IPS-NIHi7 (cell line): ENCODE data around the gene SLC16A13.

ENCODE experiments used
- DNase-seq: peaks from one replicate; pipeline ENCODE4 v3.0.0; 2012; ENCODE audit warnings: mixed read lengths; ENCODE audit errors: extremely low spot score

Gene SLC16A13

DNA sequence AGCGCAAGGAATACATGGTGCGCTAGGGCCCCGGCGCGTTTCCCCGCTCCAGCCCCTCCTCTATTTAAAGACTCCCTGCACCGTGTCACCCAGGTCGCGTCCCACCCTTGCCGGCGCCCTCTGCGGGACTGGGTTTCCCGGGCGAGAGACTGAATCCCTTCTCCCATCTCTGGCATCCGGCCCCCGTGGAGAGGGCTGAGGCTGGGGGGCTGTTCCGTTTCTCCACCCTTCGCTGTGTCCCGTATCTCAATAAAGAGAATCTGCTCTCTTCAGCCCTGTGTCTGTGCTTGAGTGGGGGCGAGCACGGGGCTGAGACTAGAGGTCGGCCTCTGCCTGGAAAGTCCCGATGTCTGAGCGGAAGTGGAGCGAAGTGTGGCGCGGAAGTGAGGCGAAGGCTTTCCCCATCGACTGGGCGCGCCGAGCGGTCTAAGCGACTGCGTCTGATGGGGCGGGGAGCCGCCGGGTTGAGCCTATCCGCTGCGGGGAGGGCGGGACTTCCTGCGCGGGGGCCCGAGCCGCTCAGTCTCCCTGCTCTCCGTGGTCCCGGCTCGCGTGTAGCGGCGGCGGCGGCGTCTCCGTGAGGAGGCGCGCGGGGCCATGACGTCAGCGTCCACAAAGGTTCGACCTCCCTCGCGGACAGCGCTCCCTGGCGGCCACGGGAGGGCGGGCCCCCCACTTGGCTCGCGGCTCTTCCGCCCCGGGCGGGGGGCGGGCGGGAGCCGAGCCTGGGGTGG is 21.4 kb upstream of the SLC16A13 start:
- peak; percentile 93 for DNase-seq

DNA sequence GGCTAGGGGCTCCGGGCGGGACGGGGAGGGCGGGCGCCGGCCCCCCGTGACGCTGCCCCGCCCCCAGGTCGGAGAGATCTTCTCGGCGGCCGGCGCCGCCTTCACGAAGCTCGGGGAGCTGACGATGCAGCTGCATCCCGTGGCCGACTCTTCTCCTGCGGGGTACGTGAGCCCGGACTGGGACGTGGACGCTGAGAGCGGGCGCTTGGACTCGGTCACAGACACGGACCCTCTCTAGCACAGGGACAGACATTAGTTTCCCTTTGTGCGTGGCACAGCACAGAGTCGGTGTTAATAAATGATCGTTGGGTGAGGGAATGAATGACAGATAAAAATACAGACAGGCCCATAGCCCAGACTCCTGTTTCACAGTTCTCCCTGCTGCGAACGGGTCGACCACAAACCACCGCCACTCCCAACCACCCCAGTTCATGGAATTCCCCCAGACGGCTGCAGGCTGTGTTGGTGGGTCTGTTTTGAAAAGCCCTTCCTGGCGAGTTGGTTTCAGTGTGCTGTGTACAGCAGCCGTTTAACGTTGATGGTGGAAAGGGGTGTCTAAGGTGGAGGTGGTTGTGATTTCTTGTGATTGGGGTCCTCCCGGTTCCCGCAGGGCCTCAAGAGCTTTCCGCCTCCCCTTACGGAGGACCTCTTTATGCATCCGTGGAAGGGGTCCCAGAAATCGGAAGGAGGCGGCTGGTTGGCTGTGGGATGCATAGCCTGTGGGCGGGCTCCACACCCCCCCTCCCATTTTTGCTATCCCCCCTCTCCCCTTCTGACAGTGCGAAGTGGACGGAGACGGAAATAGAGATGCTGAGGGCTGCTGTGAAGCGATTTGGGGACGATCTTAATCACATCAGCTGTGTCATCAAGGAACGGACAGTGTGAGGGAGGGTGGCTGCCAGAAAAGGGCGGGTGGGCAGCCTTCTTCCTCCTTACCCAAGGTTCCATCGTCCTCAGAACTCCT is 20.5 kb upstream of the SLC16A13 start:
- no peak for DNase-seq

DNA sequence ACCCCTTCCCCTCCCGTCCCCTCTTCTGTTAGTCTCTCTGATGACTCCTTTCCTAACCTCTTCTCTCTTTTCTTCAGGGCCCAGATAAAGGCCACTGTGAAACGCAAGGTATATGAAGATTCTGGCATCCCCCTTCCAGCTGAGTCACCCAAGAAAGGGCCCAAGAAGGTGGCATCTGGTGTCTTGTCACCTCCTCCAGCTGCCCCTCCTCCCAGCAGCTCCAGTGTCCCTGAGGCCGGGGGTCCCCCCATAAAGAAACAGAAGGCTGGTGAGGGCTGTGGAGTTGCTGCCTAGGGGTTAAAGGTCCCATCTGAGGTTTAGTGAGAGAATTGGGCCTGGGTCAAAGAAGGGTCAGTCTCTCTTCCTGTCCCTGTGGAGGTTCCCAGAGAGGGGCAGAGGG is 19.4 kb upstream of the SLC16A13 start:
- no peak for DNase-seq

DNA sequence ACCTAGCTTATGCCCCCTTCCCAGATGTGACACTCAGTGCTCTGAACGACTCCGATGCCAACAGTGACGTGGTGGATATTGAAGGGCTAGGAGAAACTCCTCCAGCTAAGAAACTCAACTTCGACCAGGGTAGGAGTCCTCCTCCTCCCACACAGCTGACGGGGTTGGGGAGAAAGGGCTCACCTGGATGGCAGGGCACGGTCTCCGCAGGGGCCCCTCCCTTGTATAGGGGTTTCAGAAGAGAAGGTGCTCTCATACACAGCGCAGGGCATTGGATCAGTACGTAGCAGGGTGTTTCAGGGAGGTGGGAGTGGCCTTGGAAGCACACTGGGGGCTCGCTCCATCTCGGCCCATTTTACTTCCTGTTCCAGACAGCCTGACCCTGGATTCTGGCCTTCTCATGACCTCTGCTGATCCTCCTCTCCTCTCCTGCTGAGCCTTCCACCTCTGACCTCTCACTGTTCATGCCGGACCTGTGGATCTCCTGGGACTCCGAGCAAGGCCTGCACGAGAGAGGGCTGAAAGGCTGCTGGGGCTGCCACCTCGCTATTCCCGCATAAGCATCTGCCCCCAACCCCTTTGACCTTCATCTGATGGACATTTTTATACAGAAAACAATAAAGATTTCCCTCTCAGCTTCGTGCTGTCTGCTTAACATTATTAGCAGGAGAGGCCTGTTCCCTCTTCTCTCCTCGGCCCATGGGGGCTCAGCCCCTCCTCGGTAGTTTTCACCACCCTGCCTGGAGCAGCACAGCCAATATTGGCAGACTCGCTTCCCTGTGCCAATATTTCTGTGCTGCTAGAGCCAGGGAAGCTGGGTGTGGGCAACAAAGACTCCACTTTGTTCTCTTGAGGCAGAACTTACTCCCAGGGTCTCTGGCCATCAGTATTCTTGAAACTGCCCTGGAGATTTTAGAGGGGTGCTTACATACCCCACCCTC is 18.7 kb upstream of the SLC16A13 start:
- no peak for DNase-seq

DNA sequence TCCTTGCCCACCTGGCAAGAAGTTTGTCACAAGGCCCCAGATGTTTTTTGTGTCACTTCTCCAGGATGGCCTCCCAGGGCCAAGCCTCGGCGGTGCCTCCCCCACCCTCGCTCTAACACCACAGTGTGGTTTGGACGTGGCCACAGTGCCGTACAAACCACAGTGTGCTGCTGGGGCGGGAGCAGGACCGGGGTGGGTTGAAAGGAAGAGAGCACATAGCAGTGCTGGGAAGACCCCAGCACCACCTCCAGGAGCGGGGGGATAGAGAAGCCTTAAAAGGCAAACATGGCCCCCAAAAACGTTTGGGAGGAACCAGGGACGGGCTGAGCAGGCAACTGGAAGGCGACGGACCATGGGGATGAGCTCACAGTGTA is 18.0 kb upstream of the SLC16A13 start:
- DNase-seq: no peak

DNA sequence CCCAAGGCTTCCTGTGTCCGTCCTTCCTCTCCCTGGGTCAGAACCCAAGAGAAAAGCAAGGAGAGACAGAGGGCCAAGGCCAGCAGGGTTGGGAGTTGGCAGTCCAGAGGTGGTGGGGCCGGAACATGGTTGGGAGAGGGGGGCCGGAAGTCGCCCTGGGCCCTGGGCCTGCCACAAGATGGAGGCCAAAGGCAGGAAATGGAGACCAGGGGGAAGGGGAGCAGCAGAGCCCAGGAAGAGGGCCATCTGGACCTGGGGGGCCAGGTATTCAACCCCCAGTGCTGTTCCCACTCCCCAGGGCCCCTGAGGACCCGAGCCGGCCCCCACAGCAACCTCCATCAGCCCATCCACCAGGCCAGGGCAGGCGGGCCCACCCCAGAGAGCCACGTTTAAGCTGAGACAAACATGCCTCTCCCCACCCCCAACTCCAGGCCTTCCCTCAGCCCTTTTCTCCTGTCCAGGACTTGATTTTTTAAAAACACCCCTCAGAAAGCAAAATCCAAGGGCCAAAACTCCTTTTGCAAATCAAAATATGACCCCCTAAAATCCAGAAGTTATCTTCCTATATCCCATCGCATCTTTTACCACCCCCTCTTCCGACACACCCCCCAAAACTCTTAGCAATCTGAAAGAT is 17.4 kb upstream of the SLC16A13 start:
- DNase-seq: no peak

DNA sequence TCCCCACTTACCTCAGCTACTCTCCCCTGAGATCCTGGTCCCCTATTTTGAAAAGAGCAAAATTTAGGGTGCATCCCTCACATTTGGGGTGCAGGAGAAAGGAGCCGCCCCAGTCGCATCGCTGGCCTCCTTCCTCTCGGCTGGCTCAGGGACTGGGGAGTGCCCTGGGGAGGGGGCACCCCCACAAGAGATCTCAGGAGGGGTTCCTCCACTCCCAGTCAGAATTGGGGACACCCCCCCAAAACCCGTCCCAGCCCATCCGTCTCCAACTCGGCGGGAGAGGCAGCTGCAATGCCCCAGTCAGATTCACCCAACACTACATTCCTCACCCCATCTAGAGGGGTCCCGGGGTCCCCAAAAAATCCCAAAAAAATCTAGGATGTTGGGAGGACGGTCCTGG is 16.4 kb upstream of the SLC16A13 start:
- DNase-seq: no peak

DNA sequence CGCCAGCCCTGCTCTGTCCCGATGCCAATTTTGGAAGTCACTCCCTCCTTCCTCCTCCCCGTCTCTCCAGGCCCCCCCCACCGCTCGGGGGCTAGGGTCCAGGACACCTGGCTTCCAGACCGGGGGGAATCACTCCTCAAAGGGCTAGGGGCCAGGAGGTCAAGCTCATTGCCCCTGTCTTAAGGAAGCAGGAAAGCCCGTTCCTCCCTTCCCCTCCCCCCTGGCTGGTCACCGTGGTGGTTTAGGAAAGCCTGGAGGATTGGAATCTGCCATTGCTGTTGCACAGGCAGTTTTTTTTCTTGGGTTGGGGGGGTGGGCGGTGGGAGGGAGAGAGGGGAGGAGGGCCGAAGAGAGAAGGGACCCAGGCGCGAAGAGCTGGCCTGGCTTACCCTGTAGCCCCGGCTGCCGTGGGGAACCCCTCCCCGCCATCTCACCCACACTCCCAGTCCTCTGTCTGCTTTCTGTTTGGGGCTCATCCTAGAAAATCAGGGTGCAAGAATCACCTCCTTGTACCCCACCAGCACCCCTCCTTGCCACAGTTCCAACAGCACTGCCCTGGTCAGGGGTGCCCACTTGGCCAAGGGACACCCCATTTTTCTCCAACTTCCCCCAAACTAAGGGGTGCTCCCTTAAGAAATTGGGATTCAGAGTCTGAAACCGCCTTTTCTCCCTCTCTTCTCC is 15.8 kb upstream of the SLC16A13 start:
- peak; percentile 66 for DNase-seq

DNA sequence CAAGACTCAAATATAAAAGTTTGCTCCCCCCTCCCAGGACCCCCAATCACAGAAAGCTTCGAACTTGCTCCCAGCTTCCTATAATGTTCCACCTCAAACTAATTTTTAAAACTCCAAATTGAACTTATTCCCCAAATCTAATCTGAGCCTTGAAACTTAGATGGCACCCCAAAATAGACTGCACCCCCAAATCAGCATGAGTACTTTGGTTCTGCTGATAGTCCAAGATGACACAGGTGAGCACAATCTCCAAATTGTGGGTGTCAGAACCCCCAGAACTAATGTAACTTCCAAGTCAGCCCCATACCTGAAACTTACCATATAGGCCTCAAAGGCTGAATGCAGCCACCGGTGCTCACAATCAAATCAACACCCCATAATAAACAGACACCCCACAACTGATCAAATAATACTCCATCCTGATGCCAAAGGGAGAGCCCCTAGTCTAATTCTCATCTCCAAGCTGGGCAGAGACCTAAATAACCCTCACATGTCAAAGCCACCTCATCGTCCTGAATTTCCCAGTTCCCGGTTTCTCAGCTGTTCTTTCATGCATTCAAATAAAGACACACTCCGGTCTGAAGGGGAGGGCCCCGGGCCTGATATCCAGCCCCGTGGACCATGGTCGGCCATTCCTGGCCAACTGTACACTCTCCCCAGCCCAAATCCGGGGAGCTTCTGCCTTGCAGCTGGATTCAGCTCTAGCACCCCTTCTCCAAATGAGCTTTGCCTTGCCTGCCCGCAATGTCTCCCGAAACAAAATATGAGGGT is 14.7 kb upstream of the SLC16A13 start:
- DNase-seq: no peak

DNA sequence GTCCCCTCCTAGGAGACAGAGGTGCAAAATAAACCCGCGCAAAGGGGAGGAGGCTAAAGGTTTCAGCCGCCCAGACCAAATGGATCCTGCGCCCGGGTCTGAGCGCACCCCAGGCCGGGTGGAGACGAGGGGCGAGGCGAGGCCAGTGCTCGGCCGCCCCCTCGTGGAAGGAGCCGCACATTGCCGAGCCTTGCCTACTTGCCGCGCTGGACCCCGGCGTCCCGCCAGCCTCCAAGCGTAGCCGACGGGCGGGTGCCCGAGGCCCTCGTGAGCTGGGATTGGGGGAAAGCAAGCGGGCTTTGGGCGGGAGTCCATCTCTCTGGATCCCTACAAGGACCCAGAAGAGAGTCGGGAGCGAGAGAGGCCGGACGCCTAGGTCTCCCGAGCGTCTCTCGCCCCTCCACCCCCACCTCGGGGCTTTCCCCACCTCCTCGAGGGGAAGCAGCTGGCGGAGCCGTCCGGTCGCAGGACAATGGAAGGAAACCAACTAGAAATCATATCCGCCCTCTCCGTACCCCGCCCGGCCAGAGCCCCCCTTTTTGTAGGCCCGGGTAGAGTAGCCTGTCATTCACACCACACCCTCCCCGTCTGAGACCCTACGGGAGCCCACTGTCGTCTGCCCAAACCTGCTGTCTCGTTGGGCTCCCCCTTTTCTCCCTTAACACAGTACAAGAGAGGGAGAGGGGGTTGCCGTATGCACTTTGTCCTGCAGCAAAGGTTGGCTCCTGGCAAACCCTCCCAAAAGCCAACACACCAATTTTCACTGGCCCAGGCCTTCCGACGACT is 13.6 kb upstream of the SLC16A13 start:
- DNase-seq: peak; percentile 88

DNA sequence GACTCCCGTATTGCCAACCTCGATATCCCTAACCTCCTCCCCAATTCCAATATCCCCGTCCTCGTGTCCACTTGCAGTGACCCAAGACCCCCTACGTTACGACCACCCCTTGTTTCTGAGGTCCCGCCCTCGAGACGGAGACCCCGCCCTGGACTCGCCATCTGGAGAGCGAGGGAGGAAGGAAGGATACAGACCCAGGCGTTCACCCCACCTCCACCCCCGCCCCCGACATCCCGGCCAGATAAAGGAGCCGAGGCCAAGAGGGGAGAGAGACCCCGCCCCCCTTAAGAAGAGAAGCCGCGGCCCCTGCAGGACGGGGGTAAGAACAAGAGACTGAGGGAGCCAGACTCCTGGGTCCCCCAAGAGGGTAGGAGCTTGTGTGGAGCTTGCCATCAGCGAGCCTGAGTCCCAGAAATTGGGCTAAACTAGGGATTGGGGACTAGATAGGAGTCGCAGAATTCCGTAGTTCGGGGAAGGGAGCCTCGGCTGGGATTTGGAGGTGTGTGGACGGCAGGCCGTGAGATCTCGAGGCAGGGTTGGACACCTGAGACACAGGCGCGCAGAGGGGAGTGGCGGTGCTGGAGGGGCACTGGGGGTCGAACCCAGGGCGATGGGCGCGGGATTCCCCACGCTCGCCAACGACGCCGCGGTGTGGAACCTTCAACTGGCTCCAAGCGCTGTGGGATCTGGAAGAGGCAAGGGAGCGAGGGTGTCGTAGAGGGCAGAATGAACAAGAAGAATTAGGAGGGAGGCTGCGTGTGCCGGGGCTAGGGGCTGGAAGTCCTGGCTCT is 12.8 kb upstream of the SLC16A13 start, which contains the start of gene BCL6B:
Gene BCL6B (plus strand): TSS at position 270 of the 791 bp plus-strand sequence. CDS start 622 bp downstream, outside the sequence.
- peak; percentile 39 for DNase-seq

DNA sequence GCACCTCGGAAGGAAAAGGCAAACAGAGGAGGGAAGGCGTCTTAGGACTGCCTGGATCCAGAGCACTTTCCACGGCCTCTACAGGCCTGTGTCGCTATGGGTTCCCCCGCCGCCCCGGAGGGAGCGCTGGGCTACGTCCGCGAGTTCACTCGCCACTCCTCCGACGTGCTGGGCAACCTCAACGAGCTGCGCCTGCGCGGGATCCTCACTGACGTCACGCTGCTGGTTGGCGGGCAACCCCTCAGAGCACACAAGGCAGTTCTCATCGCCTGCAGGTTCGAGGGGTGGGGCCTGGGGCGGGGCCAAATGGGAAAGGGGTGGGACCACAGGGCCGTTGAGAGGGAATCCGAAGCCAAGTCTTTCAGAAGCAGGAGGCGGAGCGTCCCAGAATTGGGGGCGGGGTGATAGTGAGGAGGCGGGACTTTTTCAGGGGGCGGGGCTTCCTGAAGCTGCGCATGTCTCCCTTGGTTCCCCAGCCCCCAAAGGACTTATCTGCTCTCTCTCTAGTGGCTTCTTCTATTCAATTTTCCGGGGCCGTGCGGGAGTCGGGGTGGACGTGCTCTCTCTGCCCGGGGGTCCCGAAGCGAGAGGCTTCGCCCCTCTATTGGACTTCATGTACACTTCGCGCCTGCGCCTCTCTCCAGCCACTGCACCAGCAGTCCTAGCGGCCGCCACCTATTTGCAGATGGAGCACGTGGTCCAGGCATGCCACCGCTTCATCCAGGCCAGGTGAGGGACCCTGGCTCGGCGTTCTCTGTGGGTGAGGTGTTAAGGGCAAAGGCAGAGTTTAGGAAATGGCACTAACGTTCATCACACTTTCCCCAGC is 12.0 kb upstream of the SLC16A13 start:
- peak; percentile 97 for DNase-seq

DNA sequence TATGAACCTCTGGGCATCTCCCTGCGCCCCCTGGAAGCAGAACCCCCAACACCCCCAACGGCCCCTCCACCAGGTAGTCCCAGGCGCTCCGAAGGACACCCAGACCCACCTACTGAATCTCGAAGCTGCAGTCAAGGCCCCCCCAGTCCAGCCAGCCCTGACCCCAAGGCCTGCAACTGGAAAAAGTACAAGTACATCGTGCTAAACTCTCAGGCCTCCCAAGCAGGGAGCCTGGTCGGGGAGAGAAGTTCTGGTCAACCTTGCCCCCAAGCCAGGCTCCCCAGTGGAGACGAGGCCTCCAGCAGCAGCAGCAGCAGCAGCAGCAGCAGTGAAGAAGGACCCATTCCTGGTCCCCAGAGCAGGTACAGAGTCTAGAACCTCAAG is 11.4 kb upstream of the SLC16A13 start:
- no peak for DNase-seq

DNA sequence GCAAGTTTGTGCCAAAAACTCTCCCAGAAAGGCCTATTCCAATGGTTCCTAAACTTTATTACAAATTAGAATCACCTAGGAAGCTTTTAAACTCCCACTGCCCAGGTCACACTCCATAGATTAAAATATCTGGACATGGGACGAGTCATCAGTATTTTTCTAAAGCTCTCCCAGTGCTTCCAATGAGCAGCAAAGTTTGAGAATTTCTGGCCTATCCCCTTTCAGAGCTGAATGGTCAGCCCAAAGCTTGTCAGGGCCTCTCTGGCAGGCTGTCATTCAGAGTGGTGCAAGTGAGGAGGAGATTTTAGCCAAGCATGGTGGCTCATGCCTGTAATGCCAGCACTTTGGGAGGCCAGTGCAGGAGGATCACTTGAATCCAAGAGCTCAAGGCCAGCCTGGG is 10.6 kb upstream of the SLC16A13 start:
- no peak for DNase-seq

DNA sequence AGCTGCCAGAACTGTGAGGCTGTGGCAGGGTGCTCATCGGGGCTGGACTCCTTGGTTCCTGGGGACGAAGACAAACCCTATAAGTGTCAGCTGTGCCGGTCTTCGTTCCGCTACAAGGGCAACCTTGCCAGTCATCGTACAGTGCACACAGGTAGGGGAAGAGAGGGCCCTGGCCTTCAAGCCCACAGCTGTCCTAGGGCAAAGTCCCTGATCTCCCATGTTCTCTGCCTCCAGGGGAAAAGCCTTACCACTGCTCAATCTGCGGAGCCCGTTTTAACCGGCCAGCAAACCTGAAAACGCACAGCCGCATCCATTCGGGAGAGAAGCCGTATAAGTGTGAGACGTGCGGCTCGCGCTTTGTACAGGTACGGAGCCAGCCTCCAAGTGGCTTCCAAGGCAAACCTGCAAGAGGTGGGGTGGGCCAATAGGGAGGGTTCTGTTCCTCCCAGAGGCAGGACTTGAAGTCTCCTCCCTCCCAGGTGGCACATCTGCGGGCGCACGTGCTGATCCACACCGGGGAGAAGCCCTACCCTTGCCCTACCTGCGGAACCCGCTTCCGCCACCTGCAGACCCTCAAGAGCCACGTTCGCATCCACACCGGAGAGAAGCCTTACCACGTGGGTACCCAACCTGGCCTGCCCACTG is 9.2 kb upstream of the SLC16A13 start:
- DNase-seq: no peak

DNA sequence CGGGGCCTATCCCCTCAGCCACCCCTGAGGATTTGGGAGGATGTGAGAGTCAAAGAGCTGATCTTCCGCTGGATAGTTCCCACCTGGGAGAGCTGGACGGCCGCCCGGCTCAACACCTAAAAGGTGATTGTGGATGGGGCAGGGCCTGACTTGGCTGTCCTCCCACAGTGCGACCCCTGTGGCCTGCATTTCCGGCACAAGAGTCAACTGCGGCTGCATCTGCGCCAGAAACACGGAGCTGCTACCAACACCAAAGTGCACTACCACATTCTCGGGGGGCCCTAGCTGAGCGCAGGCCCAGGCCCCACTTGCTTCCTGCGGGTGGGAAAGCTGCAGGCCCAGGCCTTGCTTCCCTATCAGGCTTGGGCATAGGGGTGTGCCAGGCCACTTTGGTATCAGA is 8.5 kb upstream of the SLC16A13 start:
- no peak for DNase-seq

DNA sequence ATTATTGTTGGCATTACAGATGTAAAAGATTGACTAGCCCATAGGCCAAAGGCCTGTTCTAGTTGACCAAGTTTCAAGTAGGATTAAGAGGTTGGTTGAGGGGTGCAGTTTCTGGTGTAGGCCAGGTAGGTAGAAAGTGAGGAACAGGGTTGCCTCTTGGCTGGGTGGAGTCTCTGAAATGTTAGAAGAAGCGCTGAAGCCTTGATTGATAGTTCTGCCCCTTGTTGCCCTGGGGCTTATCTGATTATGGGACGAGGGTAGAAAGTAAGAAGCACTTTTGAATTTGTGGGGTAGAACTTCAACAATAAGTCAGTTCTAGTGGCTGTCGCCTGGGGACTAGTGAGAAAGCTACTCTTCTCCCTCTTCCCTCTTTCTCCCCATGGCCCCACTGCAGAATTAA is 6.7 kb upstream of the SLC16A13 start:
- no peak for DNase-seq
